Endothelial cell of umbilical vein (primary cell): ENCODE results near the gene ERCC8. TPM values are rescaled to one million over a fixed set of nuclear protein-coding genes. Genes with fewer than 3 reads are reported as not detected.

Source experiments
- BruUV-seq: library from RNA; stranded (reverse); fragments of 400-500 nt; replicated peaks from 2 replicates; lab custom pipeline; 2021; lab: Mats Ljungman, UMichigan
- CTCF ChIA-PET: fragments of 300-600, 350-600 bp; sonication (Branson Sonifier 250); formaldehyde crosslinking; loops from one replicate; lab custom pipeline; 2021; ENCODE audit warnings: antibody characterized with exemption, inconsistent platforms; lab: Charles Lee
- POLR2A ChIA-PET: fragments of 300-600, 350-600 bp; sonication (Branson Sonifier 250); formaldehyde crosslinking; loops from one replicate; lab custom pipeline; 2021; ENCODE audit warnings: antibody characterized with exemption, inconsistent platforms; lab: Charles Lee
- DNase-seq: peaks from one replicate; pipeline ENCODE4 v3.0.0-alpha.2; 2011; ENCODE audit warnings: low read depth, low spot score
- FAIRE-seq: peaks from 2 replicates; lab custom pipeline; 2011; peaks lifted over from hg19 to GRCh38; lab: Jason Lieb, UNC
- H2AFZ ChIP-seq: 2 replicates; pipeline ENCODE4 v1.6.0; 2012; ENCODE audit warnings: low read depth, low read length, control low read depth, inconsistent platforms
- H3K27ac ChIP-seq: 2 replicates; pipeline ENCODE4 v1.5.1; 2011; ENCODE audit warnings: low read depth, mild to moderate bottlenecking, control low read depth, low read length, moderate library complexity; ENCODE audit not compliant: insufficient read depth
- H3K27me3 ChIP-seq, 2 experiments: 2 replicates each; pipeline versions ENCODE4 v1.6.0 to v1.6.1; 2011; ENCODE audit warnings: low read length in 2 of 2, mixed read lengths in 1 of 2; ENCODE audit not compliant: control insufficient read depth in 2 of 2, insufficient read depth in 2 of 2
- H3K36me3 ChIP-seq, 2 experiments: 2 replicates in 1 of 2; 3 replicates in 1 of 2; pipeline ENCODE4 v1.5.1; 2011; ENCODE audit warnings: low read length in 2 of 2, mild to moderate bottlenecking in 1 of 2, moderate library complexity in 1 of 2; ENCODE audit not compliant: control insufficient read depth in 2 of 2, insufficient read depth in 2 of 2; ENCODE audit errors: extremely low read depth in 1 of 2
- H3K4me1 ChIP-seq: 3 replicates; pipeline ENCODE4 v1.5.1; 2011; ENCODE audit warnings: mild to moderate bottlenecking, low read length; ENCODE audit not compliant: control insufficient read depth, insufficient read depth; ENCODE audit errors: extremely low read depth
- H3K4me2 ChIP-seq: 2 replicates; pipeline ENCODE4 v1.6.1; 2011; ENCODE audit warnings: low read length, control low read depth, mixed read lengths; ENCODE audit not compliant: insufficient read depth
- H3K4me3 ChIP-seq, 3 experiments: fragments of 200-600 bp in 1 of 3; sonication (generic), shearing (Covaris generic) in 1 of 3; replicated peaks in 1 of 3; 2 replicates each; pipeline ENCODE4 v1.5.1; 2011 to 2016; ENCODE audit warnings: control low read depth in 3 of 3, low read length in 3 of 3, mild to moderate bottlenecking in 2 of 3, inconsistent platforms in 1 of 3, low read depth in 1 of 3, moderate library complexity in 1 of 3; ENCODE audit not compliant: insufficient read depth in 1 of 3
- H3K79me2 ChIP-seq: 2 replicates; pipeline ENCODE4 v1.6.0; 2012; ENCODE audit warnings: low read length, inconsistent platforms; ENCODE audit not compliant: control insufficient read depth, insufficient read depth
- H3K9ac ChIP-seq: replicated peaks from 2 replicates; pipeline ENCODE3; 2011; ENCODE audit warnings: low read length, control low read depth; ENCODE audit not compliant: insufficient read depth; ENCODE audit errors: extremely low read depth
- H3K9me1 ChIP-seq: replicated peaks from 3 replicates; pipeline ENCODE4 v1.6.0; 2011; ENCODE audit warnings: mild to moderate bottlenecking, low read length; ENCODE audit not compliant: control insufficient read depth, insufficient read depth; ENCODE audit errors: extremely low read depth
- H3K9me3 ChIP-seq: replicated peaks from 2 replicates; pipeline ENCODE4 v1.5.1; 2012; ENCODE audit warnings: low read length, inconsistent platforms; ENCODE audit not compliant: control insufficient read depth, insufficient read depth
- H4K20me1 ChIP-seq: replicated peaks from 2 replicates; pipeline ENCODE3; 2011; ENCODE audit warnings: mild to moderate bottlenecking, low read length; ENCODE audit not compliant: control insufficient read depth, insufficient read depth; ENCODE audit errors: extremely low read depth
- CTCF ChIP-seq, 2 donors: IDR thresholded peaks; 1 replicate in 1 of 2; 2 replicates in 1 of 2; pipeline ENCODE4 v1.5.1; 2011; ENCODE audit warnings: low read length in 2 of 2, mild to moderate bottlenecking in 2 of 2, moderate library complexity in 2 of 2, control low read depth in 1 of 2, inconsistent platforms in 1 of 2, low read depth in 1 of 2; ENCODE audit not compliant: insufficient read depth in 1 of 2; ENCODE audit errors: extremely low read depth in 1 of 2
- EZH2 ChIP-seq: IDR thresholded peaks from 2 replicates; pipeline ENCODE4 v1.6.1; 2012; ENCODE audit warnings: borderline replicate concordance, low read depth, mild to moderate bottlenecking, moderate library complexity, low read length, inconsistent platforms; ENCODE audit not compliant: severe bottlenecking
- FOS ChIP-seq: IDR thresholded peaks from 2 replicates; pipeline ENCODE4 v1.6.1; 2011; ENCODE audit warnings: mild to moderate bottlenecking, low read length, moderate library complexity, borderline replicate concordance; ENCODE audit not compliant: insufficient read depth
- GATA2 ChIP-seq: IDR thresholded peaks from 2 replicates; pipeline ENCODE4 v1.7.0; 2011; ENCODE audit warnings: low read depth, mild to moderate bottlenecking, moderate library complexity, mixed read lengths, low read length; ENCODE audit not compliant: insufficient read length, insufficient read depth
- JUN ChIP-seq: IDR thresholded peaks from 2 replicates; pipeline ENCODE4 v1.6.1; 2011; ENCODE audit warnings: borderline replicate concordance, low read depth; ENCODE audit not compliant: insufficient read length, insufficient read depth
- MAX ChIP-seq: IDR thresholded peaks from 2 replicates; pipeline ENCODE4 v1.6.1; 2011; ENCODE audit not compliant: insufficient read depth, insufficient read length
- MYC ChIP-seq: IDR thresholded peaks from one replicate; pipeline ENCODE4 v1.6.1; 2011; ENCODE audit warnings: mild to moderate bottlenecking, low read depth, low read length
- POLR2A ChIP-seq: IDR thresholded peaks from 2 replicates; pipeline ENCODE4 v1.6.1; 2012; ENCODE audit warnings: low read depth, mild to moderate bottlenecking, control low read depth, low read length
- POLR2AphosphoS5 ChIP-seq: IDR thresholded peaks from 2 replicates; pipeline ENCODE4 v1.6.1; 2012; ENCODE audit warnings: low read depth, mild to moderate bottlenecking, control low read depth, low read length, moderate library complexity; ENCODE audit not compliant: insufficient read depth
- dilution Hi-C: fragments of 300-500 bp; cut with MboI; formaldehyde crosslinking; loops from one replicate; pipeline ENCODE4 v1.15.0; 2019; ENCODE audit warnings: low sequenced_read_pairs; ENCODE audit not compliant: extremely low pct_ligation_motif_present
- intact Hi-C: fragments of 100-400 bp; cut with micrococcal nuclease; formaldehyde crosslinking; loops from one replicate; pipeline ENCODE4 v1.10.0; 2022
- polyA plus RNA-seq, 4 experiments: library from polyadenylated mRNA; depleted of rRNA in 3 of 4; stranded (reverse) in 3 of 4; unstranded in 1 of 4; fragments of >200 nt; gene quantifications; 2 replicates each; pipeline versions ENCODE4 v1.2.1 to v1.2.3, GENCODE V29; 2011 to 2012; ENCODE audit warnings: missing spikeins in 1 of 4
- total RNA-seq: library from RNA; stranded (reverse); gene quantifications from 2 replicates; pipeline ENCODE4 v1.2.3, GENCODE V29; 2021

ERCC8 gene
- total and polyA plus RNA-seq, 2 donors (not counting 3 experiments of a cell fraction or from before 2014, with no cell fraction given): 10.4 to 11.8 TPM

- Histone ChIP-seq H3K27ac (no peak overlapping the region), H3K9me3 (no peaks in the 10 kb centered on the region), H3K9me1 (no peaks in the 10 kb centered on the region), H3K4me2 (no peak overlapping the region), H3K4me3 (no peak overlapping the region), H3K4me1 (no peaks in the 10 kb centered on the region), H3K36me3 (no peaks in the 10 kb centered on the region), H3K27me3 (no peaks in the 10 kb centered on the region), H3K79me2 (no peaks in the 10 kb centered on the region), H3K9ac (no peak overlapping the region), H4K20me1 (no peaks in the 10 kb centered on the region), H2AFZ (no peak overlapping the region)
- TF ChIP-seq EZH2: no peak
- TF ChIP-seq GATA2: no peak
- TF ChIP-seq POLR2AphosphoS5: no peak
- no peak for TF ChIP-seq JUN
- TF ChIP-seq MYC: no peak
- TF ChIP-seq CTCF (IDR thresholded peaks at IDR 0.05; ENCODE audit: extremely low read depth in 1 of 2, insufficient read depth in 1 of 2, low read depth in 1 of 2, low read length in 2 of 2): no peak
- no peak for TF ChIP-seq POLR2A
- TF ChIP-seq FOS: no peak
- TF ChIP-seq MAX: no peak
- ChIA-PET CTCF (interaction anchor here (1.3 kb wide), 1 partner anchor 11 kb away, joined by 3 read pairs; no protein-coding TSS in a partner anchor), POLR2A (no interaction called here)
- BruUV-seq: no TSS peak
- intact Hi-C loops (no loop called here), dilution Hi-C loops (no loop called here)
- FAIRE-seq (no peak), DNase-seq (no peak)
Observed at GRCh38 chr5:60891667-60892066, 53.2 kb downstream of the ERCC8 start.
